ENCODE results near the gene DAAM2. TPM values are rescaled to one million over a fixed set of nuclear protein-coding genes. Genes with fewer than 3 reads are reported as not detected.
A peak's percentile ranks its signal among the peaks of the same experiment; 100 is the strongest.

DAAM2 gene
- total and polyA plus RNA-seq, 2 experiments from 2014 or later = 3.4 to 8.5 TPM

- H3K4me1 ChIP-seq (ENCODE audit: low read depth) = peaks cover 3% of the 10 kb centered on the region
Observed at GRCh38 chr6:39831701-39832100, 39.5 kb downstream of the DAAM2 start.

GRCh38 chr6:39834278-39834677, 42.1 kb downstream of the DAAM2 start:
- no peak for TF ChIP-seq CTCF (IDR thresholded peaks at IDR 0.05; ENCODE audit: low read depth, low read length)
- H3K27ac ChIP-seq = no peak overlapping the region
- DNase-seq (ENCODE audit: low read depth in 1 of 2, low spot score in 1 of 2) = no peak
- H3K36me3 ChIP-seq = no peaks in the 10 kb centered on the region
- H3K4me3 ChIP-seq = no peak overlapping the region
- peaks cover 3% of the 10 kb centered on the region for H3K4me1 ChIP-seq (ENCODE audit: low read depth)
- H3K9me3 ChIP-seq (ENCODE audit: low read depth) = no peaks in the 10 kb centered on the region
- H3K27me3 ChIP-seq = no peaks in the 10 kb centered on the region

More at GRCh38 chr6:39831701-39832100, 39.5 kb downstream of the DAAM2 start:
- TF ChIP-seq CTCF (IDR thresholded peaks at IDR 0.05; ENCODE audit: low read depth, low read length) = no peak
- Histone ChIP-seq H3K4me3 (no peak overlapping the region), H3K9me3 (ENCODE audit: low read depth) (no peaks in the 10 kb centered on the region), H3K27ac (no peak overlapping the region), H3K27me3 (no peaks in the 10 kb centered on the region), H3K36me3 (no peaks in the 10 kb centered on the region)
- DNase-seq (ENCODE audit: low read depth in 1 of 2, low spot score in 1 of 2) = no peak

GRCh38 chr6:39834866-39835265, 42.7 kb downstream of the DAAM2 start:
- Histone ChIP-seq H3K4me3 (no peak overlapping the region), H3K27ac (no peak overlapping the region), H3K27me3 (no peaks in the 10 kb centered on the region), H3K36me3 (no peaks in the 10 kb centered on the region), H3K9me3 (ENCODE audit: low read depth) (no peaks in the 10 kb centered on the region), H3K4me1 (ENCODE audit: low read depth) (peaks cover 3% of the 10 kb centered on the region)
- DNase-seq (ENCODE audit: low read depth in 1 of 2, low spot score in 1 of 2) = no peak
- no peak for TF ChIP-seq CTCF (IDR thresholded peaks at IDR 0.05; ENCODE audit: low read depth, low read length)

GRCh38 chr6:39835821-39836295, 43.7 kb downstream of the DAAM2 start:
- Histone ChIP-seq H3K27me3 (no peaks in the 10 kb centered on the region), H3K36me3 (no peaks in the 10 kb centered on the region), H3K27ac (no peak overlapping the region), H3K4me3 (no peak overlapping the region), H3K4me1 (ENCODE audit: low read depth) (peaks cover 3% of the 10 kb centered on the region), H3K9me3 (ENCODE audit: low read depth) (no peaks in the 10 kb centered on the region)
- DNase-seq (ENCODE audit: low read depth in 1 of 2, low spot score in 1 of 2) = peak in 1 of 2 donors; percentile 76
- no peak for TF ChIP-seq CTCF (IDR thresholded peaks at IDR 0.05; ENCODE audit: low read depth, low read length)

GRCh38 chr6:39836606-39837005, 44.4 kb downstream of the DAAM2 start:
- Histone ChIP-seq H3K27me3 (no peaks in the 10 kb centered on the region), H3K36me3 (no peaks in the 10 kb centered on the region), H3K4me1 (ENCODE audit: low read depth) (peaks cover 6% of the 10 kb centered on the region), H3K9me3 (ENCODE audit: low read depth) (no peaks in the 10 kb centered on the region), H3K4me3 (no peak overlapping the region), H3K27ac (no peak overlapping the region)
- no peak for DNase-seq (ENCODE audit: low read depth in 1 of 2, low spot score in 1 of 2)
- no peak for TF ChIP-seq CTCF (IDR thresholded peaks at IDR 0.05; ENCODE audit: low read depth, low read length)

- Histone ChIP-seq H3K27me3 (no peaks in the 10 kb centered on the region), H3K36me3 (no peaks in the 10 kb centered on the region), H3K4me1 (ENCODE audit: low read depth) (peaks cover 10% of the 10 kb centered on the region), H3K27ac (no peak overlapping the region), H3K4me3 (no peak overlapping the region), H3K9me3 (ENCODE audit: low read depth) (no peaks in the 10 kb centered on the region)
- TF ChIP-seq CTCF (IDR thresholded peaks at IDR 0.05; ENCODE audit: low read depth, low read length) = no peak
- DNase-seq (ENCODE audit: low read depth in 1 of 2, low spot score in 1 of 2) = no peak
Observed at GRCh38 chr6:39839445-39839844, 47.3 kb downstream of the DAAM2 start.
